ENCODE data around the gene SHD. TPM values are rescaled to one million over a fixed set of nuclear protein-coding genes. Genes with fewer than 3 reads are reported as not detected.

The SHD gene
- total and polyA plus RNA-seq, 2 of the 8 experiments (the other 6 are each of a cell fraction or from before 2014, with no cell fraction given) = 5.8 to 10.7 TPM

GRCh38 chr19:4279267-4279529 lies 132 bp downstream of the SHD start:
- H2AK5ac ChIP-seq (ENCODE audit: low read depth, low read length) = no peak overlapping the region
- no peak overlapping the region for H3K14ac ChIP-seq (ENCODE audit: insufficient read length)
- no peak overlapping the region for H2BK120ac ChIP-seq (replicated peaks; ENCODE audit: low read depth, low read length)
- H3K36me3 ChIP-seq (ENCODE audit: control insufficient read depth in 2 of 4, insufficient read depth in 4 of 4, low read length in 3 of 4) = no peaks in the 10 kb centered on the region
- H3K4me2 ChIP-seq (ENCODE audit: insufficient read depth in 1 of 2, low read depth in 2 of 2, low read length in 2 of 2) = peak overlapping the region; percentile 78 to 88
- H3K9me3 ChIP-seq (ENCODE audit: insufficient read depth in 2 of 2, low read depth in 1 of 2, low read length in 1 of 2) = no peaks in the 10 kb centered on the region
- no peak for FAIRE-seq
- no peak overlapping the region for H3K4ac ChIP-seq (replicated peaks; ENCODE audit: insufficient read length, low read depth, low read length)
- peaks cover 0 to 2% (median under 1%) of the 10 kb centered on the region in 4 experiments; a peak in 5 of 7 replicates for H3K4me1 ChIP-seq (replicated peaks in 1 of 4; ENCODE audit: control insufficient read depth in 3 of 4, insufficient read depth in 4 of 4, low read length in 3 of 4)
- peaks cover 9 to 35% (median 29%) of the 10 kb centered on the region in 4 experiments for H3K27me3 ChIP-seq (replicated peaks in 1 of 4; ENCODE audit: control insufficient read depth in 3 of 4, extremely low read depth in 1 of 4, insufficient read depth in 3 of 4, low read length in 3 of 4)
- WGBS, 2 experiments (ENCODE audit: extremely low coverage in 1 of 2, insufficient coverage in 1 of 2, insufficient read length in 1 of 2, insufficient replicate concordance in 2 of 2, low coverage in 1 of 2, low lambda C conversion rate in 2 of 2, missing lambda C conversion rate in 1 of 2) = 3% methylated on average over 6 of the region's 30 CpGs; no CpG with 5 or more reads in 1 of the 2 experiments
- no peak overlapping the region for H3K23ac ChIP-seq (ENCODE audit: insufficient read length)
- no peak overlapping the region for H2BK5ac ChIP-seq (ENCODE audit: low read depth, low read length)
- H2BK15ac ChIP-seq (ENCODE audit: low read length) = no peak overlapping the region
- H3K4me3 ChIP-seq (ENCODE audit: extremely low read depth in 1 of 4, insufficient read depth in 2 of 4, low read depth in 3 of 4, low read length in 4 of 4) = peak overlapping the region; percentile 49 to 88 (median 57)
- no peak overlapping the region for H2AFZ ChIP-seq (ENCODE audit: low read length)
- H4K8ac ChIP-seq (ENCODE audit: extremely low read depth, insufficient read depth, low read length) = peak overlapping the region; percentile 86; the same call in 1 of the 2 replicates
- H3K18ac ChIP-seq (ENCODE audit: extremely low read depth, low read length) = no peak overlapping the region; the same call in 1 of the 2 replicates
- H3K27ac ChIP-seq (ENCODE audit: low read depth, low read length) = no peak overlapping the region
- no peak overlapping the region for H3K9ac ChIP-seq (replicated peaks in 1 of 4; ENCODE audit: extremely low read depth in 1 of 4, low read depth in 3 of 4, low read length in 3 of 4)
- DNase-seq (ENCODE audit: low read depth in 1 of 2, low spot score in 2 of 2) = peak in 1 of 2 experiments; percentile 60
- CTCF ChIA-PET (ENCODE audit: partially characterized antibody) = interaction anchor here (0.8 to 14.6 kb wide), 4 partner anchors 12 to 67 kb away, joined by 5 to 311 read pairs (median 16); partner anchors contain the start of genes MPND and STAP2
- H4K91ac ChIP-seq (replicated peaks; ENCODE audit: insufficient read length, low read length) = no peak overlapping the region
- no peak overlapping the region for H3K56ac ChIP-seq (replicated peaks; ENCODE audit: insufficient read length, low read depth, low read length)
- no peaks in the 10 kb centered on the region for H3K79me2 ChIP-seq (ENCODE audit: control insufficient read depth in 1 of 2, insufficient read depth in 2 of 2, low read length in 2 of 2)
- H2BK20ac ChIP-seq (ENCODE audit: low read length) = no peak overlapping the region
- no peak overlapping the region for H2BK12ac ChIP-seq (ENCODE audit: low read depth, low read length)
- POLR2A ChIA-PET (ENCODE audit: partially characterized antibody) = interaction anchor here (0.6 to 2.4 kb wide), 7 partner anchors 11 to 732 kb away, joined by 3 to 11 read pairs (median 3); no protein-coding TSS in a partner anchor
- no peaks in the 10 kb centered on the region for H3K79me1 ChIP-seq (ENCODE audit: low read depth, low read length)
- no peaks in the 10 kb centered on the region for H4K20me1 ChIP-seq (replicated peaks in 1 of 2; ENCODE audit: control insufficient read depth in 1 of 2, insufficient read depth in 2 of 2, low read length in 2 of 2)
- peaks cover 9% of the 10 kb centered on the region; the same call in 1 of the 2 replicates for H3K23me2 ChIP-seq (ENCODE audit: low read depth, low read length)
- no peak overlapping the region for H4K5ac ChIP-seq (ENCODE audit: insufficient read length, low read depth, low read length)
- no peak for TF ChIP-seq CREB1 (IDR thresholded peaks at IDR 0.05)
- no peak for TF ChIP-seq ZNF274 (IDR thresholded peaks at IDR 0.05; ENCODE audit: borderline replicate concordance, extremely low read depth, low read length)
- peak; percentile 70 for TF ChIP-seq KDM4A (IDR thresholded peaks at IDR 0.05; ENCODE audit: low read depth, low read length, severe bottlenecking)
